GM19238 (cell line): ENCODE results near the gene CYP2F1.

ENCODE experiments used
- DNase-seq: peaks from one replicate; pipeline ENCODE4 v3.0.0; 2011; ENCODE audit warnings: low spot score; ENCODE audit not compliant: insufficient read length

Gene CYP2F1

DNA sequence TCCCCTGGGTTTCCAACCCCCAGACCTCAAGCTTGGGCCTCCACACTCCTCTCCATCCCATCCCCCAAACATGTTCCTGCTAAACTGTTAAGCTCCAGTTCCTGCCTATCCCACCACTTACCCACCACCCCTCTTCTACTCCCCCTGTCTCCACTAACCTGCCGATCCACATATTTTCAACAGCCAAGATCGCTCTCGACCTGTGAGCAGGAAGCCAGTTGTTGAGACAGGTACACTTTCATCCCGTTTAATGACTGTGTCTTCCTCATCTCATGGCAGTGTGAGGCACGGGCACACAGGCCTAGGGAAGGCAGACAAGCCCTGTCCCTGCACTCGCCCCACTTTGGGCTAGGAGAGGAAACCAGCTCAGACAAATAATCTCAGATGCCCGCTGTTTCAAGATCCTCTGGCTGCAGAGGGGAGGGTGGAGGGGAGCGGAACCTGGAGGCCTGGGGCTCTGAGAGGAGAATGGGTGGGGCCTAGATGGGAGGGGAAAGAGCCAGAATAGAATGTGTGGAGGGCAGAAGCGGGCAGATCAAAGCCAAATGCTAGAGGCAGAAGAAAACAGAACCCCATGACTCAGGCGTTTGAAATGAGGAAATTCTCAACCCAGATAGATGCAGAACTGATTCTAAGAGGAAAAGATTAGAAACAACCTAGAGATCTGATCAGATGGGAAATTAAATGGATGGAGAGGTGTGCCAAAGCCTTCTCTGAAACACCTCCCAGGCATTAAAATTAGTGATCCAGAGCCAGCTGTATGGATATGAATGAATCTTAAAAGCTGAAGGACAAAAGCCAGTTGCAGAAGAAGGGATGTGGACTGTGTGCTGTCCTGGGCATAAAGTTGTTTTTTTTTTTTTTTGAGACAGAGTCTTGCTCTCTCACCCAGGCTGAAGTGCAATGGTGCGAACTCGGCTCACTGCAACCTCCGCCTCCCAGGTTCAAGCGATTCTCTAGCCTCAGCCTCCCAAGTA is 61.9 kb downstream of the CYP2F1 start:
- no peak for DNase-seq
